Activated CD8-positive, alpha-beta memory T cell treated with anti-CD3 and anti-CD28 coated beads, Interleukin-2, amount 50 U/mL, for 48 hours (primary cell): ENCODE results near the gene SPRR2E.
"Not testable (repeated sequence)": the region's sequence is repeated elsewhere in the genome, so short reads cannot be mapped to it uniquely, and the experiment has no call there.

ENCODE experiments used
- DNase-seq: peaks from one replicate; pipeline ENCODE4 v3.0.0-alpha.2; 2020

Gene SPRR2E

GRCh38 chr1:153058826-153059784, 35.2 kb downstream of the SPRR2E start:
- no peak for DNase-seq

GRCh38 chr1:153058154-153058553, 36.2 kb downstream of the SPRR2E start:
- no peak for DNase-seq

GRCh38 chr1:153057375-153057774, 37.0 kb downstream of the SPRR2E start, which contains the start of gene SPRR2A:
Gene SPRR2A (minus strand): TSS chr1:153057512. CDS start chr1:153056735, 777 bp downstream.
- no peak for DNase-seq

- DNase-seq = not testable (repeated sequence)
Observed at GRCh38 chr1:153056111-153056510, 38.2 kb downstream of the SPRR2E start.

- DNase-seq = no peak
Observed at GRCh38 chr1:153049211-153049610, 45.1 kb downstream of the SPRR2E start.
